Mesenchymal stem cell (in vitro differentiated cells and primary cell): ENCODE data around the gene OPN1LW.
A peak's percentile ranks its signal among the peaks of the same experiment; 100 is the strongest.

ENCODE experiments used
- DNase-seq: peaks from one replicate; pipeline ENCODE4 v3.0.0-alpha.2; 2013
- H2AFZ ChIP-seq: one replicate; pipeline ENCODE4 v1.6.1; 2013; ENCODE audit warnings: low read depth, mild to moderate bottlenecking, control low read depth, inconsistent platforms, low read length, moderate library complexity
- H2AK5ac ChIP-seq: 2 replicates; pipeline ENCODE4 v1.6.1; 2013; ENCODE audit warnings: low read length, moderate library complexity, mild to moderate bottlenecking, inconsistent platforms; ENCODE audit not compliant: severe bottlenecking
- H2BK120ac ChIP-seq: one replicate; pipeline ENCODE4 v1.6.1; 2013; ENCODE audit warnings: low read depth, mild to moderate bottlenecking, inconsistent platforms, low read length, moderate library complexity
- H2BK12ac ChIP-seq, 2 experiments: one replicate each; pipeline ENCODE4 v1.6.1; 2013; ENCODE audit warnings: inconsistent platforms in 2 of 2, low read length in 2 of 2, mild to moderate bottlenecking in 2 of 2, moderate library complexity in 2 of 2, control low read depth in 1 of 2
- H2BK15ac ChIP-seq: one replicate; pipeline ENCODE4 v1.6.1; 2013; ENCODE audit warnings: mild to moderate bottlenecking, low read depth, inconsistent platforms; ENCODE audit not compliant: poor library complexity, severe bottlenecking
- H2BK5ac ChIP-seq: 2 replicates; pipeline ENCODE4 v1.6.1; 2013; ENCODE audit warnings: low read depth, mild to moderate bottlenecking, low read length, control low read depth, inconsistent platforms; ENCODE audit not compliant: poor library complexity, severe bottlenecking
- H3K14ac ChIP-seq, 2 experiments: one replicate each; pipeline ENCODE4 v1.6.1; 2013; ENCODE audit warnings: inconsistent platforms in 2 of 2, low read length in 2 of 2, control low read depth in 1 of 2, mild to moderate bottlenecking in 1 of 2, moderate library complexity in 1 of 2
- H3K18ac ChIP-seq, 2 experiments: one replicate each; pipeline ENCODE4 v1.6.1; 2013; ENCODE audit warnings: inconsistent platforms in 2 of 2, low read length in 2 of 2, control low read depth in 1 of 2, low read depth in 1 of 2, mild to moderate bottlenecking in 1 of 2
- H3K23ac ChIP-seq, 2 experiments: one replicate each; pipeline ENCODE4 v1.6.1; 2013; ENCODE audit warnings: inconsistent platforms in 2 of 2, low read length in 2 of 2, mild to moderate bottlenecking in 2 of 2, moderate library complexity in 2 of 2, control low read depth in 1 of 2
- H3K27ac ChIP-seq: 2 replicates; pipeline ENCODE4 v1.5.1; 2013; ENCODE audit warnings: mild to moderate bottlenecking, moderate library complexity, low read length, control low read depth, inconsistent platforms; ENCODE audit not compliant: poor library complexity, severe bottlenecking
- H3K27me3 ChIP-seq, 2 experiments: 2 replicates each; pipeline versions ENCODE4 v1.6.1 to v1.7.0; 2013; ENCODE audit warnings: low read length in 2 of 2, mild to moderate bottlenecking in 2 of 2, moderate library complexity in 2 of 2, control low read depth in 1 of 2, inconsistent platforms in 1 of 2; ENCODE audit not compliant: control insufficient read depth in 1 of 2, insufficient read depth in 1 of 2
- H3K36me3 ChIP-seq, 2 experiments: 2 replicates each; pipeline versions ENCODE4 v1.6.1 to v1.7.0; 2013; ENCODE audit warnings: low read length in 2 of 2, control low read depth in 1 of 2, inconsistent platforms in 1 of 2, low read depth in 1 of 2, mild to moderate bottlenecking in 1 of 2; ENCODE audit not compliant: insufficient read depth in 2 of 2, control insufficient read depth in 1 of 2
- H3K4ac ChIP-seq, 2 experiments: one replicate each; pipeline ENCODE4 v1.6.1; 2013; ENCODE audit warnings: inconsistent platforms in 2 of 2, low read length in 2 of 2, mild to moderate bottlenecking in 2 of 2, moderate library complexity in 2 of 2, control low read depth in 1 of 2, low read depth in 1 of 2
- H3K4me1 ChIP-seq: 2 replicates; pipeline ENCODE4 v1.6.1; 2013; ENCODE audit warnings: low read depth, low read length, control low read depth; ENCODE audit not compliant: control insufficient read depth, insufficient read depth
- H3K4me2 ChIP-seq: 2 replicates; pipeline ENCODE4 v1.6.1; 2013; ENCODE audit warnings: low read length, mild to moderate bottlenecking, inconsistent platforms; ENCODE audit not compliant: poor library complexity, severe bottlenecking
- H3K4me3 ChIP-seq, 2 experiments: 2 replicates each; pipeline versions ENCODE4 v1.5.1 to v1.7.0; 2013; ENCODE audit warnings: low read length in 2 of 2, mild to moderate bottlenecking in 2 of 2, control low read depth in 1 of 2, low read depth in 1 of 2; ENCODE audit not compliant: insufficient read depth in 1 of 2
- H3K79me1 ChIP-seq: replicated peaks from 2 replicates; pipeline ENCODE4 v1.6.1; 2013; ENCODE audit warnings: mild to moderate bottlenecking, control low read depth, low read length, inconsistent platforms; ENCODE audit not compliant: poor library complexity, severe bottlenecking
- H3K9ac ChIP-seq: 2 replicates; pipeline ENCODE4 v1.7.0; 2013; ENCODE audit warnings: mild to moderate bottlenecking, low read length, moderate library complexity
- H3K9me3 ChIP-seq: 2 replicates; pipeline ENCODE4 v1.7.0; 2013; ENCODE audit warnings: mild to moderate bottlenecking, low read length; ENCODE audit not compliant: control insufficient read depth
- H4K8ac ChIP-seq: one replicate; pipeline ENCODE4 v1.6.1; 2013; ENCODE audit warnings: inconsistent platforms, mild to moderate bottlenecking, low read length, moderate library complexity
- H4K91ac ChIP-seq: one replicate; pipeline ENCODE4 v1.6.1; 2013; ENCODE audit warnings: mild to moderate bottlenecking, low read length, inconsistent platforms
- WGBS: methylation state at CpG from one replicate; pipeline ENCODE4 v1.1.7; 2013; ENCODE audit warnings: mixed read lengths; 5-methylcytosine and 5-hydroxymethylcytosine counted together

Gene OPN1LW

GRCh38 chrX:154135458-154136229 is 8.4 kb upstream of the OPN1LW start:
- Histone ChIP-seq H4K91ac (no peak overlapping the region), H3K4me3 (no peak overlapping the region)

DNA sequence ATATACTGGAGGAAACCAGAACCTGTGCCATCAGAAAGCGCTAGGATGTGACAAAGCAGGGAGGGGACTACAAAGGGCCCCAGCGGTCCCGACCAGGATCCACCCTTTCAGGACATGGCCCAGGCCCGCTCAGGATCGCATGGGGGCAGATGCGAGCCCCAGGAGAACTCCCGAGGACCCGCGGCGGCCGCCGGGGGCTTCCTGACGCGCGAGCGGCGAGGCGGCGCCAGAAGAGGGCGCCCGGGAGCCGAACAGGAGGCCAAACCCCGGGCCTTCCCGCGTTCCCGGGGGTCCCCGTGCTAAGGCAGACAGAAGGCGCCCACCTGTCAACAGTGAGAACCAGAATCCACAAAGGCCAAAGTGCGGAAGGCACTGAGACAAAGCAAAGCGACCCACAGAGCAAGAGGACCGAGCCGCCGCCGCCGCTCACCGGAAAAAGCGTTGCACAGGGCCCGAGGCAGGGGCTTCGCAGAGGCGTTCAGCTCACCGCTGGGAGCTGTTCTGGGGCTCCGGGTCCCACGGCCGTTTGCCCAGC is 7.3 kb upstream of the OPN1LW start:
- no peak overlapping the region for H3K23ac ChIP-seq
- H3K27me3 ChIP-seq = peaks cover 7 to 45% of the 10 kb centered on the region in 2 experiments
- no peak overlapping the region for H2BK12ac ChIP-seq
- H3K14ac ChIP-seq = no peak overlapping the region
- no peak overlapping the region for H4K8ac ChIP-seq
- peak; percentile 59 for DNase-seq
- peak overlapping the region; percentile 70 for H3K9ac ChIP-seq
- no peak overlapping the region for H4K91ac ChIP-seq
- H3K4me1 ChIP-seq = no peaks in the 10 kb centered on the region
- H3K9me3 ChIP-seq = no peaks in the 10 kb centered on the region
- no peak overlapping the region for H2AFZ ChIP-seq
- no peaks in the 10 kb centered on the region for H3K79me1 ChIP-seq
- peak overlapping the region; percentile 78 for H3K4me2 ChIP-seq
- 7% methylated on average over 36 of the region's 44 CpGs for WGBS
- no peak overlapping the region for H3K18ac ChIP-seq
- no peak overlapping the region for H2BK15ac ChIP-seq
- no peaks in the 10 kb centered on the region for H3K36me3 ChIP-seq
- no peak overlapping the region for H3K27ac ChIP-seq
- H3K4me3 ChIP-seq = peak overlapping the region in 1 of 2 experiments; percentile 55
- no peak overlapping the region for H2BK5ac ChIP-seq
- H3K4ac ChIP-seq = no peak overlapping the region
- no peak overlapping the region for H2AK5ac ChIP-seq
- no peak overlapping the region for H2BK120ac ChIP-seq

More at GRCh38 chrX:154135458-154136229, 8.4 kb upstream of the OPN1LW start:
- 86% methylated on average over 4 of the region's 7 CpGs for WGBS
- Histone ChIP-seq H2BK12ac (no peak overlapping the region), H3K27me3 (peaks cover 7 to 40% of the 10 kb centered on the region in 2 experiments), H2BK120ac (no peak overlapping the region), H3K4ac (no peak overlapping the region), H2AK5ac (no peak overlapping the region), H3K79me1 (no peaks in the 10 kb centered on the region), H2AFZ (no peak overlapping the region), H3K18ac (no peak overlapping the region), H3K23ac (no peak overlapping the region), H3K9me3 (no peaks in the 10 kb centered on the region), H2BK15ac (no peak overlapping the region), H2BK5ac (no peak overlapping the region), H3K27ac (no peak overlapping the region), H3K9ac (no peak overlapping the region), H3K4me2 (no peak overlapping the region), H3K4me1 (no peaks in the 10 kb centered on the region), H3K14ac (no peak overlapping the region), H4K8ac (no peak overlapping the region), H3K36me3 (no peaks in the 10 kb centered on the region)
- no peak for DNase-seq

DNA sequence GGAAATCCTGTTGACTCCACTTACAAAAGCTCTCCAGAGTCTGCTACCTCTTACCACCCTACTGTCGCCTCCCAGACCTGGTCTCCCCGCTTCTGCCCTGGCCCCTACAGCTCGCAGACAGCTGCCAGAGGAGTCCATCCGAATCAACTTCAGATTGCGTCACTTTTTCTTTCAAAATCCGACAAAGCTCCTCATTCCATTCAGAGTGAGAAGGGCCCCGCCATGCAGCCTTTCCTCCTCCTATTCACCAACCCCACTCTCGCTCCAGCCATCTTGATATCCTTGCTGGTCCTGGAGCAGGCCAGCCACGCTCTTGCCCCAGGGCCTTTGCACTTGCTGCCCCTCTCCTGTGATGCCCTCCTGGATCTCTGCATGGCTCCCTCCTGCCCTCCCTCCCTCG is 5.2 kb upstream of the OPN1LW start:
- Histone ChIP-seq H3K27ac (no peak overlapping the region), H2BK12ac (no peak overlapping the region), H3K4ac (no peak overlapping the region), H2BK5ac (no peak overlapping the region), H3K9me3 (peaks cover 4% of the 10 kb centered on the region), H3K4me1 (no peaks in the 10 kb centered on the region), H3K4me2 (no peak overlapping the region), H3K4me3 (no peak overlapping the region), H3K79me1 (no peaks in the 10 kb centered on the region), H4K8ac (no peak overlapping the region), H3K27me3 (peaks cover 7 to 31% of the 10 kb centered on the region in 2 experiments), H2AFZ (no peak overlapping the region), H4K91ac (no peak overlapping the region), H3K14ac (no peak overlapping the region), H3K9ac (no peak overlapping the region), H3K36me3 (no peaks in the 10 kb centered on the region), H2BK15ac (no peak overlapping the region), H2BK120ac (no peak overlapping the region), H3K23ac (no peak overlapping the region), H2AK5ac (no peak overlapping the region), H3K18ac (no peak overlapping the region)
- 89% methylated on average over 10 of the region's 10 CpGs for WGBS
- no peak for DNase-seq

DNA sequence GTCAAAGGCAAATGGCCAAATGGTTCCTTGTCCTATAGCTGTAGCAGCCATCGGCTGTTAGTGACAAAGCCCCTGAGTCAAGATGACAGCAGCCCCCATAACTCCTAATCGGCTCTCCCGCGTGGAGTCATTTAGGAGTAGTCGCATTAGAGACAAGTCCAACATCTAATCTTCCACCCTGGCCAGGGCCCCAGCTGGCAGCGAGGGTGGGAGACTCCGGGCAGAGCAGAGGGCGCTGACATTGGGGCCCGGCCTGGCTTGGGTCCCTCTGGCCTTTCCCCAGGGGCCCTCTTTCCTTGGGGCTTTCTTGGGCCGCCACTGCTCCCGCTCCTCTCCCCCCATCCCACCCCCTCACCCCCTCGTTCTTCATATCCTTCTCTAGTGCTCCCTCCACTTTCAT is 3.8 kb upstream of the OPN1LW start:
- Histone ChIP-seq H2AK5ac (no peak overlapping the region), H4K91ac (no peak overlapping the region), H2BK120ac (no peak overlapping the region), H2BK15ac (no peak overlapping the region), H3K4me1 (no peaks in the 10 kb centered on the region), H3K4me3 (no peak overlapping the region), H2BK5ac (no peak overlapping the region), H3K14ac (no peak overlapping the region), H2BK12ac (no peak overlapping the region), H3K36me3 (no peaks in the 10 kb centered on the region), H3K18ac (no peak overlapping the region), H3K27me3 (peaks cover 7 to 31% of the 10 kb centered on the region in 2 experiments), H3K27ac (no peak overlapping the region), H3K9me3 (peaks cover 4% of the 10 kb centered on the region), H3K79me1 (no peaks in the 10 kb centered on the region), H3K23ac (no peak overlapping the region), H3K9ac (no peak overlapping the region), H4K8ac (no peak overlapping the region), H3K4ac (no peak overlapping the region), H3K4me2 (no peak overlapping the region), H2AFZ (no peak overlapping the region)
- no peak for DNase-seq
- 90% methylated on average over 10 of the region's 12 CpGs for WGBS
